HG03175 (cell line): ENCODE results near the gene LDB2.

Source experiments
- ATAC-seq: cut with Tn5 transposase; IDR thresholded peaks from one replicate; pipeline ENCODE4 v1.9.1; 2021; ENCODE audit warnings: mild to moderate bottlenecking, moderate library complexity; ENCODE audit not compliant: unreplicated experiment

LDB2 gene

GRCh38 chr4:16728111-16728510, 170.3 kb downstream of the LDB2 start:
- ATAC-seq: no peak

GRCh38 chr4:16727218-16727617, 171.2 kb downstream of the LDB2 start:
- ATAC-seq: no peak

GRCh38 chr4:16726368-16727050, 171.9 kb downstream of the LDB2 start:
- no peak for ATAC-seq

GRCh38 chr4:16725252-16725651, 173.2 kb downstream of the LDB2 start:
- ATAC-seq: no peak

- no peak for ATAC-seq
Observed at GRCh38 chr4:16722416-16722815, 176.0 kb downstream of the LDB2 start.

GRCh38 chr4:16721613-16722291, 176.7 kb downstream of the LDB2 start:
- ATAC-seq: no peak

- ATAC-seq: no peak
Observed at GRCh38 chr4:16720761-16721160, 177.7 kb downstream of the LDB2 start.

GRCh38 chr4:16717266-16717970, 181.0 kb downstream of the LDB2 start:
- no peak for ATAC-seq

GRCh38 chr4:16715482-16715881, 183.0 kb downstream of the LDB2 start:
- no peak for ATAC-seq

GRCh38 chr4:16714191-16714590, 184.3 kb downstream of the LDB2 start:
- ATAC-seq: no peak

GRCh38 chr4:16713696-16714095, 184.7 kb downstream of the LDB2 start:
- no peak for ATAC-seq

- ATAC-seq: no peak
Observed at GRCh38 chr4:16713271-16713670, 185.2 kb downstream of the LDB2 start.

- no peak for ATAC-seq
Observed at GRCh38 chr4:16710198-16710597, 188.2 kb downstream of the LDB2 start.

GRCh38 chr4:16707874-16708273, 190.6 kb downstream of the LDB2 start:
- no peak for ATAC-seq

GRCh38 chr4:16706251-16706650, 192.2 kb downstream of the LDB2 start:
- ATAC-seq: no peak

GRCh38 chr4:16705341-16705740, 193.1 kb downstream of the LDB2 start:
- no peak for ATAC-seq

GRCh38 chr4:16704489-16704888, 194.0 kb downstream of the LDB2 start:
- no peak for ATAC-seq

- ATAC-seq: no peak
Observed at GRCh38 chr4:16695896-16696295, 202.5 kb downstream of the LDB2 start.

GRCh38 chr4:16694884-16695276, 203.6 kb downstream of the LDB2 start:
- ATAC-seq: no peak

GRCh38 chr4:16694173-16694883, 204.1 kb downstream of the LDB2 start:
- no peak for ATAC-seq

GRCh38 chr4:16693641-16694040, 204.8 kb downstream of the LDB2 start:
- ATAC-seq: no peak
